ENCODE results near the gene OTOGL. TPM values are rescaled to one million over a fixed set of nuclear protein-coding genes. Genes with fewer than 3 reads are reported as not detected.
"Not testable (repeated sequence)": the region's sequence is repeated elsewhere in the genome, so short reads cannot be mapped to it uniquely, and the experiment has no call there.

OTOGL gene
- total RNA-seq, 2 donors from 2014 or later, result 0.14 to 0.81 TPM

- Histone ChIP-seq H3K4me3 (no peak overlapping the region), H3K9me3 (no peaks in the 10 kb centered on the region), H3K4me1 (ENCODE audit: control insufficient read depth in 1 of 2, low read depth in 2 of 2) (no peaks in the 10 kb centered on the region), H3K27ac (no peak overlapping the region), H3K27me3 (replicated peaks; ENCODE audit: insufficient read depth) (no peaks in the 10 kb centered on the region), H3K36me3 (no peaks in the 10 kb centered on the region)
- DNase-seq (ENCODE audit: low spot score) (no peak), ATAC-seq (ENCODE audit: insufficient number of reproducible peaks, low FRiP score, low read depth) (no peak)
- TF ChIP-seq CTCF (IDR thresholded peaks at IDR 0.05), result no peak
These were observed 114.5 kb downstream of the OTOGL start for GRCh38 chr12:80213871-80214270.

DNA sequence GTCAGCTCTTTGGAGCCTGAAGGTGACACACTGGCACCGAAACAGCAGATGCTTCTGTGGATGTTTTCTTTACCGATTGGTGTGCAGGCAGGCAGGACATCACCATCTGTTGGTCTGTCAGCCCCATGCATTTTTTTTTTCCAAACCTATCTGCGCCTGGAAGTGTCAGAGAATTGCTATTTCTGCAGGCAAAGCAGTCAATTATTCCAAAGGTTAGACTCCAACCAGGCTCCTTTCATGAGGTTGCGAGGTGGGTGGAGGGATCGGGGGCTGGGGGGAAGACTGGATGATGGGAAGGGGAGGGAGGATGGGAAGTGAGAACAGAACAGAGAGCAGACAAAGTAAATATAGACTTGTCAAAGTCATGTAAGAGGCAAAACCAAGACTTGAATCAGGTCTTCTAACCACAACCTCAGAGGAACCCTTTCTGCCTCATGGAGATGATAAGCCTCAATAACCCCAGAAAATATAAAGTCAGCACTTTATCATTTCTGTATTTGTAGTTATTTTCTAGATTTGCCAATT lies 117.7 kb downstream of the OTOGL start:
- DNase-seq (ENCODE audit: low spot score) (no peak), ATAC-seq (ENCODE audit: insufficient number of reproducible peaks, low FRiP score, low read depth) (no peak)
- H3K36me3 ChIP-seq, result no peaks in the 10 kb centered on the region
- TF ChIP-seq CTCF (IDR thresholded peaks at IDR 0.05), result no peak
- no peak overlapping the region for H3K4me3 ChIP-seq
- no peaks in the 10 kb centered on the region for H3K27me3 ChIP-seq (replicated peaks; ENCODE audit: insufficient read depth)
- H3K9me3 ChIP-seq, result no peaks in the 10 kb centered on the region
- no peak overlapping the region for H3K27ac ChIP-seq
- no peaks in the 10 kb centered on the region for H3K4me1 ChIP-seq (ENCODE audit: control insufficient read depth in 1 of 2, low read depth in 2 of 2)

- H3K36me3 ChIP-seq; H3K4me1 ChIP-seq (ENCODE audit: control insufficient read depth in 1 of 2, low read depth in 2 of 2); H3K4me3 ChIP-seq; H3K27me3 ChIP-seq (replicated peaks; ENCODE audit: insufficient read depth); DNase-seq (ENCODE audit: low spot score); H3K27ac ChIP-seq; ATAC-seq (ENCODE audit: insufficient number of reproducible peaks, low FRiP score, low read depth); H3K9me3 ChIP-seq: not testable (repeated sequence)
These were observed 119.6 kb downstream of the OTOGL start for GRCh38 chr12:80218925-80219324.

- Histone ChIP-seq H3K27ac (no peak overlapping the region), H3K27me3 (replicated peaks; ENCODE audit: insufficient read depth) (no peaks in the 10 kb centered on the region), H3K9me3 (no peaks in the 10 kb centered on the region), H3K4me3 (no peak overlapping the region), H3K36me3 (no peaks in the 10 kb centered on the region), H3K4me1 (ENCODE audit: control insufficient read depth in 1 of 2, low read depth in 2 of 2) (no peaks in the 10 kb centered on the region)
- TF ChIP-seq CTCF (IDR thresholded peaks at IDR 0.05), result no peak
- no peak for DNase-seq (ENCODE audit: low spot score)
- ATAC-seq (ENCODE audit: insufficient number of reproducible peaks, low FRiP score, low read depth), result no peak
These were observed 120.0 kb downstream of the OTOGL start for GRCh38 chr12:80219345-80219744.

DNA sequence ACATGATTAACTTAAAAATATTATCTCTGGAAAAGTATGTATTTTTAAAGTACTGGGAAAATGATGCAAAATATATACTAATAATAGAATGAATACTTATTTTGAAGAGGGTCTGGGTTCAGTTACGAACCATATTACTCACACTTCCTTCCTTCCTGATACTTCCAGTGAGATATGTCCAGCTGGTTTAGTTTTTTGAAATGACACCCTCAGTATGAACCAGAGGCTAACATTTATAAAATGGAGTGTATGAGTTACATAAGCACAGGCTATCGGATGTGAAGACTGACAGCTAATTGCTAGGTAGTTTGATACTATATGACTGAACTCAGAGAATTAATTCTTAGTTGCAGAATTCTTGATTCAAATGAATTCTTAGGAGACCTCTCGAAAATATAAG lies 122.9 kb downstream of the OTOGL start:
- no peak overlapping the region for H3K4me3 ChIP-seq
- H3K9me3 ChIP-seq, result no peaks in the 10 kb centered on the region
- no peaks in the 10 kb centered on the region for H3K27me3 ChIP-seq (replicated peaks; ENCODE audit: insufficient read depth)
- TF ChIP-seq CTCF (IDR thresholded peaks at IDR 0.05), result no peak
- no peak overlapping the region for H3K27ac ChIP-seq
- H3K4me1 ChIP-seq (ENCODE audit: control insufficient read depth in 1 of 2, low read depth in 2 of 2), result no peaks in the 10 kb centered on the region
- H3K36me3 ChIP-seq, result no peaks in the 10 kb centered on the region
- DNase-seq (ENCODE audit: low spot score), result no peak
- no peak for ATAC-seq (ENCODE audit: insufficient number of reproducible peaks, low FRiP score, low read depth)

GRCh38 chr12:80226576-80226975 lies 127.2 kb downstream of the OTOGL start:
- H3K27ac ChIP-seq, result no peak overlapping the region
- no peaks in the 10 kb centered on the region for H3K27me3 ChIP-seq (replicated peaks; ENCODE audit: insufficient read depth)
- TF ChIP-seq CTCF (IDR thresholded peaks at IDR 0.05), result no peak
- H3K36me3 ChIP-seq, result no peaks in the 10 kb centered on the region
- peaks cover 0 to 15% of the 10 kb centered on the region in 2 donors for H3K4me1 ChIP-seq (ENCODE audit: control insufficient read depth in 1 of 2, low read depth in 2 of 2)
- DNase-seq (ENCODE audit: low spot score) (no peak), ATAC-seq (ENCODE audit: insufficient number of reproducible peaks, low FRiP score, low read depth) (no peak)
- no peaks in the 10 kb centered on the region for H3K9me3 ChIP-seq
- no peak overlapping the region for H3K4me3 ChIP-seq

- ATAC-seq (ENCODE audit: insufficient number of reproducible peaks, low FRiP score, low read depth); H3K4me3 ChIP-seq: not testable (repeated sequence)
These were observed 128.6 kb downstream of the OTOGL start for GRCh38 chr12:80227904-80228303.

More at GRCh38 chr12:80227904-80228303, 128.6 kb downstream of the OTOGL start:
- not testable (repeated sequence) for H3K9me3 ChIP-seq; H3K27me3 ChIP-seq (replicated peaks; ENCODE audit: insufficient read depth); H3K36me3 ChIP-seq; DNase-seq (ENCODE audit: low spot score); H3K27ac ChIP-seq
- H3K4me1 ChIP-seq (ENCODE audit: control insufficient read depth in 1 of 2, low read depth in 2 of 2), result peaks cover 0 to 15% of the 10 kb centered on the region in 2 donors

Measured in thoracic aorta (tissue), 2 donors.